Urinary bladder (tissue), 4 donors: Measurements from ENCODE around the gene AFDN. TPM values are rescaled to one million over a fixed set of nuclear protein-coding genes. Genes with fewer than 3 reads are reported as not detected.

ENCODE experiments used
- DNase-seq: peaks from one replicate; pipeline ENCODE4 v3.0.0-alpha.2; 2015; ENCODE audit errors: extremely low spot score
- H3K27ac ChIP-seq: one replicate; pipeline ENCODE4 v1.5.1; 2013; ENCODE audit warnings: low read depth, mild to moderate bottlenecking, moderate library complexity
- H3K36me3 ChIP-seq: one replicate; pipeline ENCODE4 v1.6.1; 2013; ENCODE audit warnings: mild to moderate bottlenecking, moderate library complexity; ENCODE audit not compliant: insufficient read depth
- H3K4me1 ChIP-seq: one replicate; pipeline ENCODE4 v1.6.1; 2013; ENCODE audit warnings: mild to moderate bottlenecking, moderate library complexity; ENCODE audit not compliant: insufficient read depth
- H3K4me3 ChIP-seq: one replicate; pipeline ENCODE4 v1.5.1; 2013; ENCODE audit warnings: low read depth, low read length
- WGBS: extraction: QIAGEN DNeasy Blood & Tissue Kit; methylation state at CpG from one replicate; pipeline ENCODE4 v1.1.7; 2013; 5-methylcytosine and 5-hydroxymethylcytosine counted together
- polyA plus RNA-seq: library from polyadenylated mRNA; stranded (reverse); fragments of 200-250 nt; gene quantifications from one replicate; pipeline ENCODE4 v1.2.3, GENCODE V29; 2013
- total RNA-seq: library from RNA; depleted of rRNA; stranded (reverse); fragments of >200 nt; gene quantifications from one replicate; pipeline ENCODE4 v1.2.3, GENCODE V29; 2014
- donor health status: healthy with polysubstance abuse.
- donor health status: healthy.

The AFDN gene
- total and polyA plus RNA-seq, 2 donors, result 29.6 to 177 TPM

DNA sequence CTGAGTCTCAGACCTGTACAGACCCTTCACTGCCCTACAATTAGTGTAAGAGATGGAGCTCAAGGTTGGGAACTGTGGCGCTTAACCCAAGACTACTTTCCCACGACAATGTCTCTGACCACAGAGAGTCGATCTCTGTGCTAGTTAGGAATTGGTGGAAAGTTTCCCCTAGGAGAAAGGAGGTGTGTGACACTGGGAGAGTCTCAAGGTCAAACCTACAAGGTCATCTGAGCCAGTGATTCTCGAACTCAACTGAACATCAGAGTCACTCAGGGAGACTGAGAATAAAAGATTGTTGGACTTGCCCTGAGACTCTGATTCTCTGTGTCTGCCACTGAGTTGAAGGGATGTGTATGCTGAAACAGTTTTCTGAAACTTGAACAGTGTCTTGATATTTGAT, 9.7 kb upstream of the AFDN start:
- DNase-seq, result no peak
- no peak overlapping the region for H3K27ac ChIP-seq
- H3K4me1 ChIP-seq, result no peaks in the 10 kb centered on the region
- 93% methylated on average over 4 of the region's 4 CpGs for WGBS
- no peak overlapping the region for H3K4me3 ChIP-seq
- no peaks in the 10 kb centered on the region for H3K36me3 ChIP-seq

DNA sequence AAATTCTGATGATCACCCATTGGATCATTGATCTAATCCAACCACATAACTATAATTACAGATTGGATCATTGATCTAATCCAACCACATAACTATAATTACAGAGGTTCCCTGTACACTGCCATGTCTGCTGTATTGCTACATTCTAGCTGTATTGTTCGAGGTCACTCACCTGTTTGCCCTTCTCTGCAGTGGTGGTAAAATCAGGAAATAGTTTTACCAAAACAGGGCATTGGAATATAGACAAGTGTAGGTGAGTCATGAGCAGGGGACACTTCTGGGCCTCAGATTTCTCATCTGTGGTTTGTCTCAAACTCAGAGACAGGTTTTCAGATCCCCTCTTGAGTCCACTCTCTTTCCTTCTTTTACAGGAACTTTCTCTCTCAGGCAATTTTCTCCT, 9.0 kb upstream of the AFDN start:
- Histone ChIP-seq H3K4me3 (no peak overlapping the region), H3K4me1 (no peaks in the 10 kb centered on the region), H3K27ac (no peak overlapping the region), H3K36me3 (no peaks in the 10 kb centered on the region)
- 79% methylated on average over 1 of the region's 1 CpG for WGBS
- DNase-seq, result no peak

DNA sequence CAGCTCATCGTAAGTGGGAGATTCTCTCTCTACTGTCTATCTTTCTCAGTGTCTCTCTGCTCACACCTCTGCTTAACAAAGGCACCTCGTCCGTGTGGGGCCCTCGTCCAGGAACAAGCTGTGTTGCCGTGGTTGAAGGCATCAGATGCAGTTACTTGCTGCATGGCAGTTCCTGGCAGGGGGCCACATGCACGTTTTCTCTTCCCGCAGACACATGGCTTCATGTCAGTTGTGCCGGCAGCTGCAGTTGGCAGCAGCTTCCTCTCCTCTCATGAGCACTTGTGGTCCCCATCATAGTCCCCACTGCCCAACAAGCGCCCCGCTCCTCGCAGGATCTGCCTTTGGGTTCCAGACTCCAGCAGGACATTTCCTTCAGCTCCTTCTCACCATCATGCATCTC, 7.1 kb upstream of the AFDN start:
- H3K4me3 ChIP-seq, result no peak overlapping the region
- H3K4me1 ChIP-seq, result no peaks in the 10 kb centered on the region
- DNase-seq, result no peak
- no peaks in the 10 kb centered on the region for H3K36me3 ChIP-seq
- H3K27ac ChIP-seq, result no peak overlapping the region
- WGBS, result 61% methylated on average over 11 of the region's 11 CpGs

DNA sequence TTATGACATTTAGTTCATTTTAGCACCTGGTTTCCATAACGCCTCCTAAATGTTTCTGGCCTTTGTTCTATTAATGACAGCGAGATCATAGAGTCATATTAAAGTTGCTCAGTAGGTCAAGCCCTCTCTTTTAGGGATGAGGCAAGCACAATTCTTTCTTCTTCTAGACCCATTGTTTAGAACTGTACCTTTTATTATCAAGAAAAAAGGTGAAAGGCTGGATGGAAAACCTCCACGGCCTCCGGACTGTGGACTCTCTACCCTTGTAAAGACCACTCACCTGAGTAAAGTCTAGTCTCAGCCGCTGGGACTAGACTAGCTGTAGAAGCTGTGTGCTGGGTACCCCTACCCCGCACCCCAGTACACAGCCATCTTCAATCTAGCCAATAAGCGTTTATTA, 6.0 kb upstream of the AFDN start:
- WGBS, result 95% methylated on average over 7 of the region's 7 CpGs
- DNase-seq, result no peak
- Histone ChIP-seq H3K4me3 (no peak overlapping the region), H3K27ac (no peak overlapping the region), H3K36me3 (no peaks in the 10 kb centered on the region), H3K4me1 (no peaks in the 10 kb centered on the region)

DNA sequence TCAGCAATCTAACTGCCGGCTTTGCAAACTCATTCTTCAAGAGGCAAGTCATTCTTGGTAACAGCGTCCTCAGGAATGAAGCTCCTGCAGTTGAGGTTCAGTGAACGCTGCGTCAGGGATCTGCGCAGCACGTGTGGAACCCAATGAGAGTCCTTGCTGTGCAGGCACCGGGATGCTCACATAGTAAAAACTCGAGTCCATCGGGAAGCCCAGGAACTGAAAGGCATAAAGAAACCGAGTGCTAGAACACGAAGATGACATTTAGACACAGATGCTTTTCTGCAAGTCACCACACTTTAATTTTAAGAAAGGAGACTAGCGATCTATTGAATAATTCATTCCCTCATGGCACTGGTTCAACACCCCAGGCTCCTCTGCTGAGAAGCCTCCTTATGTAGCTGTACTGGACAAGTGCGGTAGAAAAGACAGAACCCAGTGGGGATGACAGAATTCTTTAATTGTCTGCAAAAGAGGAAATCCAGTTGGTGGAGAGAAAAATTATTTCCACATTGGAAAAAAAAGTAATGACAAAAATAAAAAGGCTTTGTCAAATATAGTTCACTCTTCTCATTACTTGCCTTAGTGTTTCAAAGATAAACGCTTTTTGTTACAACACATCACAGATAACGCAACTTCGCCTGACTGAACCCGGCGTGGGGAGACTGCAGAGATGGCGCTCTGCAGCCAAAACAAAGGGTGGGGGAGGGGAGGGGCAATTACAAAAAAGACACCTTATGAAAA, 1.9 kb upstream of the AFDN start:
- H3K4me3 ChIP-seq, result no peak overlapping the region
- H3K4me1 ChIP-seq, result no peaks in the 10 kb centered on the region
- DNase-seq, result no peak
- H3K27ac ChIP-seq, result no peak overlapping the region
- no peaks in the 10 kb centered on the region for H3K36me3 ChIP-seq
- 39% methylated on average over 19 of the region's 19 CpGs for WGBS

DNA sequence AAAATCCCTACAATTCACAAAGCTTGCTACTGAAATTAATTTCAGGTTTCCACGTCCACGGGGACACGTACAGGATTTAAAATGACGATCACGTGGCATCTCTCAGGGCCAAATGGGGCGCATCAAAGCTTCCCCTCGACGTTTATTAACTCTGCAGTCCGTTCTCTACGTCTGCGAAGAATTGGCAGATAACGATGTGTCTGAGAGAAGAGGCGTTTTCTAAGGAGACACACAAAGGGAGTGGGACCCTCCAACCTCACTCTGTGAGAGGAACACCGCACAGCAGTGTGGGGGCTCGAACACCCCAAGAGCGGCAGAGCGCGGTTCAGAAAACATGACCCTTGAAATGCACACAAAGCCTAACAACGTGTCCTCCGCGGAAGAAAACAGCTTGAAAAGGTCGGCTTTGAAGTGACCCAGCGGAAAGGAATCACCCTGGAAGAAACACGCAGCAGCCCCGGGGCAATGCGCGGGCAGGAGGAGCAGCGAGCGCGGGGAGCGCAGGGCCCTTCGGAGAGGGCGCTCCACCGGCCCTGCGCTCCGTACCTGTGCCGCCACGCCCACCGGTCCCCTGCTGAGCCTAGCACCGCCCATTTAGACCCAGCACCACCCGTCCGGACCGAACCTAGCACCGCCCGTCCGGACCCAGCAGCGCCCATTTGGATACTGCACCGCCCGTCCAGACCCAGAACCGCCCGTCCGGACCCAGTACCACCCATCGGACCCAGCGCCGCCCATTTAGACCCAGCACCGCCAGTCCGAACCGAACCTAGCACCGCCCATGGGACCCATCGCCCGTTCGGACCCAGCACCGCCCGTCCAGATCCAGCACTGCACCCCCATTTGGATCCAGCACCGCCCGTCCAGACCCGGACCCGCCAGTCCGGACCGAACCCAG, 1.1 kb upstream of the AFDN start:
- WGBS, result 4% methylated on average over 70 of the region's 70 CpGs
- DNase-seq, result no peak
- Histone ChIP-seq H3K36me3 (no peaks in the 10 kb centered on the region), H3K27ac (no peak overlapping the region), H3K4me1 (no peaks in the 10 kb centered on the region), H3K4me3 (peak overlapping the region; percentile 100)

DNA sequence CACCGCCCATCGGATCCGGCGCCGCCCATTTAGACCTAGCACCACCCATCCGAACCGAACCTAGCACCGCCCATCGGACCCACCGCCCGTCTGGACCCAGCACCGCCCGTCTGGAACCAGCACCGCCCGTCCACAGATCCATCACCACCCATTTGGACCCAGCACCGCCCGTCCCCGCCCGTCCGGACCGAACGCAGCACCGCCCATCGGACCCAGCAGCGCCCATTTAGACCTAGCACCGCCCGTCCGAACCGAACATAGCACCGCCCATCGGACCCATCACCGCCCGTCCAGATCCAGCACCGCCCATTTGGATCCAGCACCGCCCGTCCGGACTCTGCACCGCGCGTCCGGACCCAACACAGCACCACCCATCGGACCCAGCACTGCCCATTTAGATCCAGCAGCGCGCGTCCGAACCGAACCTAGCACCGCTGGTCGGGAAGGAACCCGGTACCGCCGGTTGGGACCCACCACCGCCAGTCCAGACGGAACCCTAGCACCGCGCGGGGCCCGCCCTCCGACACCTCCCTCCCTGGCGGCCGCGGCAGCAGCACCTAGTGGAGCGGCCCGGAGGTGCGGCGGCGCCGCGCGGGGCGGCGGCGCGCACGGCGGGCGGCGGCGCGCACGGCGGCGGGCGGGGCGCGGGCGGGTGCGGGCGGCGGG, 348 bp upstream of the AFDN start:
- Histone ChIP-seq H3K4me1 (no peaks in the 10 kb centered on the region), H3K4me3 (peak overlapping the region; percentile 100), H3K27ac (no peak overlapping the region), H3K36me3 (no peaks in the 10 kb centered on the region)
- under 1% methylated on average over 88 of the region's 90 CpGs for WGBS
- no peak for DNase-seq

DNA sequence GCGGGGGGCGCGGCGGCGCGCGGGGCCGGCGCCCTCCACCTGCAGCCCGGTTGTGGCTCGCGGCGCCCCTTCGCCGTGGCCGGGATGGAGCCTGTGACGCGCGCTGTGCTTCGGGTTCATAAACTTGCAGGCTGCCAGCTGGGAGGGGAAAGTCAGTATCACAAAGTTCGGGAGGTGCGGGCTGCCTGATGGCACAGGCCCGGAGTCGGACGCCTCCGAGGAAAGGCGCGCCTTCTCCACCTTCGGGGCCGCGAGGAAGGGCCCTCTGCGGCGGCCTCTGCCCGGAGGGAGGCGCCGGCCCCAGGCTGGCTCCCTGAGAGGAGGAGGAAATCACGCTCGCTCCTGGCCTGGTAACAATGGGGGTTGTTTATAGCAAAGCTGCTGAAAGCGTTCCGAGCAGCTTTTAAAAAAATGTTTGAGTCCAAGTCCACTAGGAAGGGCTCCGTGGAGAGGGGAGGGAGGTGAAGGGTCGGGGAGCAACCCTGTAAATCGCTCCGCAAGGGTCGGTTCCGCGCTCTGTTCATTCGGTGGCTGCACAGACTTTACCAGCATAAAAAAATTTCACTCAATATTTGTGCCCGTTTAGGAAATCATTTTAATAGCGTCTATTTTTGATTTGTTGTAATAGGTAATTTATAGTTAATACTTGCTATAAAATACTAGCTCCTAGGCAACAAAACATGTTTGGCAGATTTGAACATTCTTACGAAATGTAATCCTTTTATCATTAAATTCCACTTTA, 1.0 kb downstream of the AFDN start:
- no peaks in the 10 kb centered on the region for H3K36me3 ChIP-seq
- H3K4me1 ChIP-seq, result no peaks in the 10 kb centered on the region
- no peak for DNase-seq
- peak overlapping the region; percentile 14 for H3K27ac ChIP-seq
- 2% methylated on average over 51 of the region's 51 CpGs for whole genome bisulfite sequencing
- peak overlapping the region; percentile 100 for H3K4me3 ChIP-seq

DNA sequence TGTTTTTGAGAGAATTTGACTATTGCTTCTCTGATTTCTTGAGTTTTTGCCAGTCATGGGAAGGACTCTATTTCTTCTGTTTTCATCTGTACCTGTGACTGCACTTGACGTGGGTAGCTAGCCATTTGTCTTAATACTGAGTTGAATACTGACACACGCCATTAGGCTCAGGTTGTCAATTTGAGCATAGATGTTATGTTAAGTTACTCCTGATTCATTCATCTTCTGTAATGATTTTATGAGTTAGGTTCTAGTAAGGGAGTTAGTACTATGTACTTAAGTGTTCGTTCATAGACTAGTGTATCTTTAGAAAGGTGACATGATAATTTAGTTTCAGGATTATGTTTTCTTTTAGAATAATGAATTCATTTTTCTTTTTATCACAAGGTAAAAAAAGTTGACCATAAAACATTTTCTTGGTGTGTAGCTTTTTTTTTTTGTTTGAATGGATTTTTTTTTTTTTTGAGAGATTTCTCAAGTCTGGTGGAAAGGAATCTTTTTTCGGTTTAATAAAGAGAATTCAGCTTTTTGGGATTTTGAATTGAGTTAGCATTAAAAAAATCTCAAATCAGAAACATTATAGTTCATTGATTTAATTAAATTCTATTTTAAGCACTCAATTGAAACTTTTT, 1.7 kb downstream of the AFDN start:
- Histone ChIP-seq H3K4me3 (no peak overlapping the region), H3K4me1 (no peaks in the 10 kb centered on the region), H3K36me3 (no peaks in the 10 kb centered on the region), H3K27ac (no peak overlapping the region)
- no peak for DNase-seq
- 75% methylated on average over 4 of the region's 4 CpGs for WGBS

DNA sequence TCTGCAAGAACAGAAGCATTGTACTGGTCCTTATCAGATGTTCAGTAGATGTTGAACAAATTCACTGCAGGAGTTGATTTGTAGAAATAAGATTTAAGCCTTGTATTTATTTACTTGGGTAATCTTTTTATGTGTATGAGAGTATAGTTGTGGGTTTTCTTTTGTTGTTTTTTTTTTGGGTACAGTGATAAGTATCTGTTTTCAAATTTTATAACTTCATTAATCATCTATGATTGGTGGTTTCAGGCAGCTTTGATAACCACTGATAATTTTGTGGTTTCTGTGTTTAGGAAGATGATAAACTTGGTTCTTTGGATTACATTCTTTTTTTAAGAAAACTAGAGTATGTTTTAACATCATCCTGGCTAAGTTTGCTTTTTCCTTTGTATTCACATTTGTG, 2.8 kb downstream of the AFDN start:
- Histone ChIP-seq H3K4me3 (no peak overlapping the region), H3K4me1 (no peaks in the 10 kb centered on the region), H3K27ac (no peak overlapping the region), H3K36me3 (no peaks in the 10 kb centered on the region)
- DNase-seq, result no peak

DNA sequence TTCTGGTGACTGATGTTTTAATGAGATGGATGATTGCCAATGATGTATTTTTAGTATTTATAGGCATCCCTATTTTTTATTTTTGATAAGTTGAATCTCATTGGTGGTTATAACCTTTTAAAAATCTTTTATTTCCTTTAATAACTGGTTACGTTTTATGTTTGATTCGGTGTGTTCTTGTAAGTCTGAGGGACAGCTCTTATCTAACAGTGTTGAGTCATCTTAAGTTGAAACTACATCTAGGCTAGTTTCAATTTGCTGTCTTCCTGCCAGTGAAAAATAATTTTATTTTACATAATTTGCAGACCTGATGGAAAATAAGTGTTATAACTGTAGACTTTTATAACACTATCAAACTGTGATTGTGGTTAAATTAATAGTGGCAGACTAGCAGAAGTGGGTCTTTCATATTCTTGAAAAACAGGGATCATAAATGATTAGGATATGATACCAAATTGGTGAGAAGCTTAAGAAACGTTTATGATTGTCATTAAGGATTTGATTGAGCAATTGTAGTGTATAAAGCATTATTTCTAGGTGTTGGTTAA, 4.6 kb downstream of the AFDN start:
- 64% methylated on average over 3 of the region's 3 CpGs for WGBS

DNA sequence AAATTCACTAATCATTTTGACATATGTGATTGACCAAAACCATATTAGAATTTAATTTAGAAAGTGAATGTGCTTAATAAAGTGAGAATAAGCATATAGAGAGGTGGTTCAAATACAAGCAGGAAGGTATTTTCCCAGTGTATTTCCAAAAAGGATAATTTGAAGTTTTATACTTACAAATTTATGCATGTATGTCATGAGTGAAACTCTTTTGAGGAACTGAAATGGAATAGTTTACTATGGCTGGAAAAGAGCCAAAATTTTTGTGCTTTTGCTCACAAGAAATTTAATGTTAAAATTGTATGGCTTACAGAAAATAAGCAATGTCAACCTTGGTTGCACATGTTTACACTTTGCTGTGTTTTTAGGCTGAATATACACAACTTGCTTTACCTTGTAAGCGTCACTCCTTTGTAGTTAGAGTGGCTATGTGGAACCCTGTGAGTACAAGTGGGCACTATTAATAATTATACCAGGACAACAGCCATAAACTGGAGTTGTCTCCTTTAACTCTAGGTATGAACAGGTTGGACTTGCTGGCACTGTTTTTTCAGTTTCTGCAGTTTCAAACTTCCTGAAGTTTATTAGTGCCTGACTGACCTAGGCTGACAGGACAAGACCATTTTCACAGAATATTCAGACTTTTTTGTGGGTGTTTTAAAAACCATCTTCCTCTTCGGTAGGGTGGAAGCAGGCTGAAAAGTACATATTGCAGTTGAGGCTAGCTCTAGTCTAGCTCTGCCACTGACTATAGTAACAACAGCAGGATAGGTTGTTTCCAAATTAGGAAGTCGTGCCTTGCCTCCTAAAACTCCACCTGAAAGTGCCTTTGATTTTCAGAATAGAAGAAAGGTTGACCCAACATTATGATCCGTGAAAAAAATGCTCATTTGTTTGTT, 6.0 kb downstream of the AFDN start:
- peaks cover 1% of the 10 kb centered on the region for H3K36me3 ChIP-seq
- no peak overlapping the region for H3K4me3 ChIP-seq
- 52% methylated on average over 4 of the region's 4 CpGs for WGBS
- H3K4me1 ChIP-seq, result no peaks in the 10 kb centered on the region
- DNase-seq, result no peak
- H3K27ac ChIP-seq, result no peak overlapping the region

More for the DNA sequence above, 4.6 kb downstream of the AFDN start:
- H3K36me3 ChIP-seq, result peaks cover 1% of the 10 kb centered on the region
- no peaks in the 10 kb centered on the region for H3K4me1 ChIP-seq
- H3K27ac ChIP-seq, result no peak overlapping the region
- no peak overlapping the region for H3K4me3 ChIP-seq
- no peak for DNase-seq
